Right lung (tissue), 5 donors: ENCODE results near the gene CDKN2C. TPM values are rescaled to one million over a fixed set of nuclear protein-coding genes. Genes with fewer than 3 reads are reported as not detected.
A peak's percentile ranks its signal among the peaks of the same experiment; 100 is the strongest.

Experiments
- DNase-seq, 2 donors: peaks; one replicate each; pipeline ENCODE4 v3.0.0-alpha.2; 2013
- polyA plus RNA-seq, 5 donors: library from polyadenylated mRNA; unstranded; fragments of 120-200 nt; gene quantifications; one replicate each; pipeline versions ENCODE4 v1.2.1 to v1.2.3, GENCODE V29; 2013; ENCODE audit warnings: inconsistent platforms in 1 of 5, low replicate concordance in 1 of 5; ENCODE audit not compliant: insufficient read length in 5 of 5, insufficient read depth in 1 of 5

Gene CDKN2C
- polyA plus RNA-seq, 5 donors, result 15.5 to 34.5 (median 25.0) TPM

- DNase-seq, result peak; percentile 96
These were observed 9.9 kb upstream of the CDKN2C start, which contains the start of gene FAF1 for GRCh38 chr1:50959913-50960844. Gene FAF1 (minus strand): TSS chr1:50960267. CDS start chr1:50959811, 456 bp downstream.

- DNase-seq, result no peak
These were observed 5.2 kb upstream of the CDKN2C start for GRCh38 chr1:50964863-50965262.

- DNase-seq, result no peak
These were observed 3.1 kb upstream of the CDKN2C start for GRCh38 chr1:50966991-50967390.

- no peak for DNase-seq
These were observed 2.5 kb upstream of the CDKN2C start for GRCh38 chr1:50967416-50968157.

GRCh38 chr1:50968158-50968820, 1.8 kb upstream of the CDKN2C start:
- DNase-seq, result peak; percentile 91 to 92

- DNase-seq, result no peak
These were observed 1.0 kb upstream of the CDKN2C start for GRCh38 chr1:50968821-50969610.

- no peak for DNase-seq
These were observed 453 bp downstream of the CDKN2C start for GRCh38 chr1:50970509-50970887.

GRCh38 chr1:50970931-50971582, 1.0 kb downstream of the CDKN2C start:
- no peak for DNase-seq

- DNase-seq, result no peak
These were observed 1.8 kb downstream of the CDKN2C start for GRCh38 chr1:50971748-50972305.

- no peak for DNase-seq
These were observed 2.7 kb downstream of the CDKN2C start for GRCh38 chr1:50972766-50973165.

GRCh38 chr1:50973255-50973654, 3.2 kb downstream of the CDKN2C start:
- DNase-seq, result no peak

- DNase-seq, result no peak
These were observed 4.0 kb downstream of the CDKN2C start for GRCh38 chr1:50973875-50974617.

- DNase-seq, result no peak
These were observed 4.5 kb downstream of the CDKN2C start for GRCh38 chr1:50974618-50974935.

GRCh38 chr1:50975436-50975835, 5.4 kb downstream of the CDKN2C start:
- DNase-seq, result no peak

GRCh38 chr1:50976111-50976889, 6.3 kb downstream of the CDKN2C start:
- DNase-seq, result no peak

- no peak for DNase-seq
These were observed 7.0 kb downstream of the CDKN2C start for GRCh38 chr1:50976890-50977574.

GRCh38 chr1:50977575-50978143, 7.6 kb downstream of the CDKN2C start:
- no peak for DNase-seq
